ENCODE results near the gene ENPP7. TPM values are rescaled to one million over a fixed set of nuclear protein-coding genes. Genes with fewer than 3 reads are reported as not detected.
"Not testable (repeated sequence)": the region's sequence is repeated elsewhere in the genome, so short reads cannot be mapped to it uniquely, and the experiment has no call there.

Gene ENPP7
- total RNA-seq, 8 experiments from 2014 or later: 0.11 to 0.73 (median 0.22) TPM; not detected in 3

GRCh38 chr17:79769570-79770506, 39.1 kb downstream of the ENPP7 start:
- in situ Hi-C loops (cut with MboI; ENCODE audit: low pct_unique_long_range_greater_than_20kb in 2 of 9, low sequenced_read_pairs in 9 of 9, unreplicated experiment in 9 of 9): no loop called here
- Histone ChIP-seq H3K4me3 (no peak overlapping the region), H3K4me1 (replicated peaks in 1 of 2) (no peaks in the 10 kb centered on the region), H3K27ac (no peak overlapping the region)
- 49 to 97% (median 80%) methylated on average over 1 to 8 of the region's 28 CpGs; no CpG with 5 or more reads in 3 of the 10 experiments for WGBS, 10 experiments
- peak in 2 of 8 experiments; percentile 35 to 42 for ATAC-seq (replicated peaks in 6 of 8)

- no peak overlapping the region for H3K27ac ChIP-seq
- peaks cover 7 to 11% of the 10 kb centered on the region in 2 donors for H3K4me1 ChIP-seq (replicated peaks in 1 of 2)
- no peak for ATAC-seq (replicated peaks in 6 of 8)
- in situ Hi-C loops (cut with MboI; ENCODE audit: low pct_unique_long_range_greater_than_20kb in 2 of 9, low sequenced_read_pairs in 9 of 9, unreplicated experiment in 9 of 9): no loop called here
- no peak overlapping the region for H3K4me3 ChIP-seq
- WGBS, 10 experiments: 46 to 100% (median 79%) methylated on average over 1 to 5 of the region's 6 CpGs; no CpG with 5 or more reads in 4 of the 10 experiments
Measured at GRCh38 chr17:79771276-79771675, 40.5 kb downstream of the ENPP7 start.

GRCh38 chr17:79772726-79773125, 42.0 kb downstream of the ENPP7 start:
- in situ Hi-C loops (cut with MboI; ENCODE audit: low pct_unique_long_range_greater_than_20kb in 2 of 9, low sequenced_read_pairs in 9 of 9, unreplicated experiment in 9 of 9); H3K27ac ChIP-seq; H3K4me3 ChIP-seq; ATAC-seq (replicated peaks in 6 of 8): not testable (repeated sequence)
- WGBS, 10 experiments: 36 to 100% (median 89%) methylated on average over 1 to 6 of the region's 9 CpGs; no CpG with 5 or more reads in 5 of the 10 experiments
- peaks cover 19 to 24% of the 10 kb centered on the region in 2 donors for H3K4me1 ChIP-seq (replicated peaks in 1 of 2)

- Histone ChIP-seq H3K27ac (no peak overlapping the region), H3K4me1 (replicated peaks in 1 of 2) (peaks cover 19 to 28% of the 10 kb centered on the region in 2 donors), H3K4me3 (no peak overlapping the region)
- ATAC-seq (replicated peaks in 6 of 8): peak in 1 of 8 experiments; percentile 3
- in situ Hi-C loops (cut with MboI; ENCODE audit: low pct_unique_long_range_greater_than_20kb in 2 of 9, low sequenced_read_pairs in 9 of 9, unreplicated experiment in 9 of 9): no loop called here
- 36 to 72% (median 53%) methylated on average over 1 to 5 of the region's 8 CpGs; no CpG with 5 or more reads in 6 of the 10 experiments for WGBS, 10 experiments
Measured at GRCh38 chr17:79774561-79774975, 43.8 kb downstream of the ENPP7 start.

- WGBS, 10 experiments: 31 to 87% (median 60%) methylated on average over 1 to 6 of the region's 6 CpGs
- ATAC-seq (replicated peaks in 6 of 8): peak in 1 of 8 experiments; percentile 23
- in situ Hi-C loops (cut with MboI; ENCODE audit: low pct_unique_long_range_greater_than_20kb in 2 of 9, low sequenced_read_pairs in 9 of 9, unreplicated experiment in 9 of 9): no loop called here
- Histone ChIP-seq H3K27ac (no peak overlapping the region), H3K4me1 (replicated peaks in 1 of 2) (peaks cover 19 to 29% of the 10 kb centered on the region in 2 donors), H3K4me3 (no peak overlapping the region)
Measured at GRCh38 chr17:79775632-79776031, 44.9 kb downstream of the ENPP7 start.

GRCh38 chr17:79776376-79777119, 45.8 kb downstream of the ENPP7 start:
- in situ Hi-C loops (cut with MboI; ENCODE audit: low pct_unique_long_range_greater_than_20kb in 2 of 9, low sequenced_read_pairs in 9 of 9, unreplicated experiment in 9 of 9): no loop called here
- Histone ChIP-seq H3K4me3 (peak overlapping the region in 4 of 5 donors; percentile 70 to 83 (median 72)), H3K27ac (peak overlapping the region in 1 of 2 donors; percentile 65), H3K4me1 (replicated peaks in 1 of 2) (peaks cover 19 to 29% of the 10 kb centered on the region in 2 donors)
- ATAC-seq (replicated peaks in 6 of 8): no peak
- 4 to 86% (median 17%) methylated on average over 2 to 11 of the region's 11 CpGs for WGBS, 10 experiments

- in situ Hi-C loops (cut with MboI; ENCODE audit: low pct_unique_long_range_greater_than_20kb in 2 of 9, low sequenced_read_pairs in 9 of 9, unreplicated experiment in 9 of 9): no loop called here
- Histone ChIP-seq H3K4me1 (replicated peaks in 1 of 2) (peaks cover 19 to 29% of the 10 kb centered on the region in 2 donors), H3K4me3 (peak overlapping the region; percentile 70 to 90 (median 73)), H3K27ac (peak overlapping the region in 1 of 2 donors; percentile 65)
- ATAC-seq (replicated peaks in 6 of 8): peak in 5 of 8 experiments; percentile 20 to 82 (median 64)
- 0 to 47% (median 12%) methylated on average over 1 to 21 of the region's 51 CpGs; no CpG with 5 or more reads in 1 of the 10 experiments for WGBS, 10 experiments
Measured at GRCh38 chr17:79777120-79777893, 46.6 kb downstream of the ENPP7 start.

- Histone ChIP-seq H3K4me1 (replicated peaks in 1 of 2) (peaks cover 19 to 29% of the 10 kb centered on the region in 2 donors), H3K27ac (peak within 1 kb of the TSS; percentile 64 to 74), H3K4me3 (peak within 1 kb of the TSS; percentile 70 to 90 (median 73))
- peak; percentile 73 to 82 (median 79) for ATAC-seq (replicated peaks in 6 of 8)
- in situ Hi-C loops (cut with MboI; ENCODE audit: low pct_unique_long_range_greater_than_20kb in 2 of 9, low sequenced_read_pairs in 9 of 9, unreplicated experiment in 9 of 9): no loop called here
- no CpG with 5 or more reads among the region's 96 CpGs for WGBS, 10 experiments
Measured at GRCh38 chr17:79777894-79778503, 47.3 kb downstream of the ENPP7 start, which contains the start of gene CBX2. CBX2 (plus strand) TSS chr17:79778148; CDS start chr17:79778236, 88 bp downstream.

- peaks cover 19 to 29% of the 10 kb centered on the region in 2 donors for H3K4me1 ChIP-seq (replicated peaks in 1 of 2)
- 0 to 6% (median 3%) methylated on average over 2 to 17 of the region's 49 CpGs; no CpG with 5 or more reads in 6 of the 10 experiments for WGBS, 10 experiments
- peak overlapping the region; percentile 70 to 90 (median 73) for H3K4me3 ChIP-seq
- ATAC-seq (replicated peaks in 6 of 8): peak in 6 of 8 experiments; percentile 4 to 53 (median 47)
- peak overlapping the region; percentile 64 to 74 for H3K27ac ChIP-seq
- in situ Hi-C loops (cut with MboI; ENCODE audit: low pct_unique_long_range_greater_than_20kb in 2 of 9, low sequenced_read_pairs in 9 of 9, unreplicated experiment in 9 of 9): no loop called here
Measured at GRCh38 chr17:79778504-79779083, 47.9 kb downstream of the ENPP7 start.

GRCh38 chr17:79779084-79779529, 48.4 kb downstream of the ENPP7 start:
- in situ Hi-C loops (cut with MboI; ENCODE audit: low pct_unique_long_range_greater_than_20kb in 2 of 9, low sequenced_read_pairs in 9 of 9, unreplicated experiment in 9 of 9): no loop called here

GRCh38 chr17:79779661-79780365, 49.1 kb downstream of the ENPP7 start:
- ATAC-seq (replicated peaks in 6 of 8): no peak
- Histone ChIP-seq H3K4me3 (peak overlapping the region; percentile 70 to 90 (median 73)), H3K27ac (no peak overlapping the region), H3K4me1 (replicated peaks in 1 of 2) (peaks cover 19 to 29% of the 10 kb centered on the region in 2 donors)
- 83 to 100% (median 97%) methylated on average over 1 to 6 of the region's 10 CpGs; no CpG with 5 or more reads in 1 of the 10 experiments for WGBS, 10 experiments
- in situ Hi-C loops (cut with MboI; ENCODE audit: low pct_unique_long_range_greater_than_20kb in 2 of 9, low sequenced_read_pairs in 9 of 9, unreplicated experiment in 9 of 9): no loop called here

More at GRCh38 chr17:79779084-79779529, 48.4 kb downstream of the ENPP7 start:
- WGBS, 10 experiments: 0 to 100% (median 20%) methylated on average over 1 of the region's 17 CpGs; no CpG with 5 or more reads in 5 of the 10 experiments
- Histone ChIP-seq H3K4me3 (peak overlapping the region; percentile 70 to 90 (median 73)), H3K4me1 (replicated peaks in 1 of 2) (peaks cover 19 to 29% of the 10 kb centered on the region in 2 donors), H3K27ac (no peak overlapping the region)
- ATAC-seq (replicated peaks in 6 of 8): peak in 5 of 8 experiments; percentile 6 to 20 (median 7)

Measured in motor neuron (in vitro differentiated cells).